T-helper 17 cell (primary cell): ENCODE results near the gene USP30. TPM values are rescaled to one million over a fixed set of nuclear protein-coding genes. Genes with fewer than 3 reads are reported as not detected.
"Not testable (repeated sequence)": the region's sequence is repeated elsewhere in the genome, so short reads cannot be mapped to it uniquely, and the experiment has no call there.

Experiments
- ATAC-seq: fragments of 150-1000 bp; cut with Tn5 transposase; 2 replicates; pipeline ENCODE4 v1.10.0; 2021; ENCODE audit warnings: mild to moderate bottlenecking, moderate library complexity
- DNase-seq, 3 donors: peaks; one replicate each; pipeline versions ENCODE4 v3.0.0 to v3.0.0-alpha.2; 2020 to 2021
- H3K9me3 ChIP-seq: one replicate; pipeline ENCODE4 v1.7.0; 2013; ENCODE audit warnings: low read length, mild to moderate bottlenecking; ENCODE audit not compliant: control insufficient read depth, poor library complexity, severe bottlenecking
- H3K27ac Mint-ChIP-seq: one replicate; pipeline ENCODE4 v1.8.0; 2022; ENCODE audit warnings: mild to moderate bottlenecking, moderate library complexity, mixed read lengths
- H3K27me3 Mint-ChIP-seq: one replicate; pipeline ENCODE4 v1.8.0; 2022; ENCODE audit warnings: mixed read lengths
- H3K36me3 Mint-ChIP-seq: one replicate; pipeline ENCODE4 v1.8.0; 2022; ENCODE audit warnings: low read depth, mixed read lengths
- H3K4me1 Mint-ChIP-seq: one replicate; pipeline ENCODE4 v1.8.0; 2022; ENCODE audit warnings: mild to moderate bottlenecking, mixed read lengths
- H3K4me3 Mint-ChIP-seq: one replicate; pipeline ENCODE4 v1.8.0; 2022; ENCODE audit warnings: mild to moderate bottlenecking, moderate library complexity, mixed read lengths
- total RNA-seq, 4 donors: library from RNA in 2 of 4; stranded (reverse) in 2 of 4; gene quantifications; one replicate each; pipeline ENCODE4 v1.2.3 and lab custom pipeline; 2022 to 2026

The USP30 gene
- total RNA-seq, 2 donors from 2014 or later = 15.9 to 20.2 TPM

DNA sequence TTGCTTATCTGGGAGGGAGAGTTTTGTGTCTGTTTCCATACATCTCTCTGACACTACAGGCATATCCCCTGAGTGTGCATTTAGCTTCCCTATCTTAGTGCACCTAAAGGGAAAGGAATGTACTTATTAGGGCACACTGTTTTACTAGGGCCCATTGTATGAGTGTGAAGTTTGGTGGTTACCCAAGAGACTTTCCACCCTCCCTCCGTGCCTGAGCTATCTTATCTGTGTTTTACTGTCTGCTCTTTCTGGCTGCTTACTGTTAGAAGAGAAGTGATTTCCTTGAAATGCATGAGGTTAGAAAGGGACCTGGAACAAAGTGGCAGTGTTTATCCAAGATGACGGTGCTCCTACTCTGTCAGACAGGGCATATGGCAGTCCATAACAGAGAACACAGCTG is 23.0 kb upstream of the USP30 start:
- no peak for ATAC-seq
- Mint-ChIP-seq H3K4me1 (no peaks in the 10 kb centered on the region), H3K27ac (no peak overlapping the region), H3K36me3 (no peaks in the 10 kb centered on the region), H3K27me3 (peaks cover 10% of the 10 kb centered on the region), H3K4me3 (no peak overlapping the region)
- H3K9me3 ChIP-seq = no peaks in the 10 kb centered on the region
- no peak for DNase-seq

DNA sequence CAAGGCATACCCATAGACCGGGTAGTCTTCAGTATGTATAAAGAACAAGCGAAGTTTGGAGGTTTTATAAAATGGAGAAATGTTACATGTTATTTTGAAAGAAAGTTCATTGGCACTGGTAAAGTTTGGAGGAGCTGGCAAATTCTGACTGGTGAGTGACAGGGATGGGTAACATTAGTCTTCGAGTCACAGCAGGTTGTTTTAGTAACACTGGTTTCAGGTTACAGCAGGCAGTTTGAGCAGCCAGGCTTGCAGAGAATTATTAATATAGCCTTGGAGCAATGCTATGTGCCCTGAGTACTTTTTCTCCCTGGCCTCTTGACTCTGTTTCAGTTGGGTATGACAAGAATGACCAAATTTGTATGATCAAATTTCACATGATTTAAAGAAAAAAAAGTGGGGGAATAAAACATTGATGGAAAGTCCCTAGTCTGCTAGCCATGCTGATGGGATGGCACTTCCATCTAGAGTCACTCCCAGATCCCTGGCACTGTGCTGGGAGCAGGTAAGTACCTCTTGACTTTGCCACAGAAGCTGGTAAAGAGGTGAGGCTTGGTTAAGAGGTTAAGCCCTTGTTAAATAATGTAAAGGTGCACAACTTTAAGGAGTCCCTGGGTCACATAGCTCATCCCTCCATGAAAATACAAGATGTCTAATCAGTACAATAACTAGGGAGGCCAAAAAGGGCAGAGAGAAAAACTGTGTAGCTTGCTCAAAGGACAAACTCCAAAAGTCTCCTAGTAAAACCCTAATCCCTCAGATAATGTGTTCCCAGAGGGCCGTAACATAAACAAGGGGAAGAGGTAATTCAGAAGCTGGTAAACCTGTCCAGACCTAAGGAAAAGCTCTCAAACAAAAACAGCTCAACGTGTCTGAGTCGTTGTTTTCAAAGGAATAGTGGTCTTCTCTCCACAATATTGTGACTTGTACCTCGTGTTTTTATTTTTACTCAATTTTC is 18.9 kb upstream of the USP30 start:
- ATAC-seq = no peak
- peaks cover 10% of the 10 kb centered on the region for H3K27me3 Mint-ChIP-seq
- H3K4me3 Mint-ChIP-seq = no peak overlapping the region
- H3K27ac Mint-ChIP-seq = no peak overlapping the region
- H3K4me1 Mint-ChIP-seq = no peaks in the 10 kb centered on the region
- no peaks in the 10 kb centered on the region for H3K9me3 ChIP-seq
- DNase-seq = no peak
- peaks cover 2% of the 10 kb centered on the region for H3K36me3 Mint-ChIP-seq

DNA sequence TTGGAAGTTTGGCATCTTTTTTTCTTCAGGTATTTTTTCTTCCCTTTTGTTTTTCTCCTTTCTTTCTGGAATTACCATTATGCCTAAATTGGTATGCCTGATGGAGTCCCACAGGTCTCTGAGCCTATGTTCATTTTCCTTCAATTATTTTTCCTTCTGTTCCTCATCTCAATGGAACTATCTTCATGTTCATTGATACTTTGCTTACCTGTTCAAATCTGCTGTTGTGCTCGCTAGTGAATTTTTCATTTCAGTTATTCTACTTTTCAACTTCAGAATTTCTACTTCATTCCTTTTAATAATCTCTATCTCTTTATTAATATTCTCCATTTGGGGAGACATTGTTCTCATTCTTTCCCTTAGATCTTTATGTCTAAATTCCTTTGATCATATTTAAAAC is 15.4 kb upstream of the USP30 start:
- no peak overlapping the region for H3K4me3 Mint-ChIP-seq
- H3K4me1 Mint-ChIP-seq = no peaks in the 10 kb centered on the region
- no peaks in the 10 kb centered on the region for H3K27me3 Mint-ChIP-seq
- no peaks in the 10 kb centered on the region for H3K9me3 ChIP-seq
- DNase-seq = no peak
- no peak overlapping the region for H3K27ac Mint-ChIP-seq
- H3K36me3 Mint-ChIP-seq = peaks cover 2% of the 10 kb centered on the region
- ATAC-seq = no peak

DNA sequence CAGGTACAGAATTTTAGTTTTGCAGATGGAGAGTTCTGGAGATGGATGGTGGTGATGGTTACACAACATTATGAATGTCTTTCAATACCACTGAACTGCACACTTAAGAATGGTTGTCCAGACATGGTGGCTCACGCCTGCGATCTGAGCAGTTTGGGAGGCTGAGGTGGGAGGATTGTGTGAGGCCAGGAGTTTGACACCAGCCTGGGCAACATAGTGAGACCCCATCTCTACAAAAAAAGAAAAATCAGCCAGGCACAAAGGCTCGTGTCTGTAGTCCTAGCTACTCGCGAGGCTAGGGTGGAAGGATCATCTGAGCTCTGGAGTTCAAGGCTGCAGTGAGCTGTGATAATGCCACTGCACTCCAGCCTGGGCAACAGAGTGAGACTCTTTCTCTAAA is 8.1 kb upstream of the USP30 start:
- Mint-ChIP-seq H3K36me3 (peaks cover 3% of the 10 kb centered on the region), H3K27me3 (peaks cover 22% of the 10 kb centered on the region), H3K4me3 (no peak overlapping the region), H3K4me1 (no peaks in the 10 kb centered on the region), H3K27ac (no peak overlapping the region)
- ATAC-seq (no peak), DNase-seq (no peak)
- no peaks in the 10 kb centered on the region for H3K9me3 ChIP-seq

DNA sequence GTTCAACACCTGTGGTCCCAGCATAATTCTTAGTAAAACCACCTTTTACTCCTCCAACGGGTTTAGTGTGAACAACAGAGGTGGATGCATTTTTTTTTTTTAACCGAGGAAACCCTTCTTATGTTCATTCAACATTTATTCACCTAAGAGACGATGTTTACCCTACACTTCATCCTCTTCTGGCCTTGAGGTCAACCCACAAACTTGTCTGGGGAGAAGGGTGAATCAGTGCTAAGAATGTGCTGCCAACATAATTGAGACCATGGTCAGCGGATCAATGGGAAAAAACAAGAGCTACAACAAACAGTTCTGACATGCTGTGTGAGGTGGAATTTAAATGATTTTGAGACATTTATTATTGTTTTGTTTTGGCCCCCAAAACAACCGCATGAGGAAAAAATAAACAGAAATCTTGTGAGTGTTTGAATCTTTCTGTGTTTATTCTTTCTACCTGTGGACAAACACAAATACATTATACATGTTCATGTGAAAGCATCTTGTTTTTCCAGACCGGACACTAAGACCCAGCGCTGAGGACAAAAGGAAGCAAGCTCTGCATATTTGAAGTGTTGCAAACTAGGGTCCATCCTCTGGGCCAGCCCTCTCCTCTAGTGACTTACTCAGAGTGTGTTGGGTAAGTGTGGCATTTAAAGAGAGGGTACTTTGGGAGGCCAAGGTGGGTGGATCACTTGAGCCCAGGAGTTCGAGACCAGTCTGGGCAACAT is 5.1 kb upstream of the USP30 start:
- no peak for DNase-seq
- no peaks in the 10 kb centered on the region for H3K9me3 ChIP-seq
- no peak for ATAC-seq
- Mint-ChIP-seq H3K36me3 (peaks cover 3% of the 10 kb centered on the region), H3K4me3 (no peak overlapping the region), H3K4me1 (peaks cover 1% of the 10 kb centered on the region), H3K27ac (no peak overlapping the region), H3K27me3 (peaks cover 21% of the 10 kb centered on the region)

DNA sequence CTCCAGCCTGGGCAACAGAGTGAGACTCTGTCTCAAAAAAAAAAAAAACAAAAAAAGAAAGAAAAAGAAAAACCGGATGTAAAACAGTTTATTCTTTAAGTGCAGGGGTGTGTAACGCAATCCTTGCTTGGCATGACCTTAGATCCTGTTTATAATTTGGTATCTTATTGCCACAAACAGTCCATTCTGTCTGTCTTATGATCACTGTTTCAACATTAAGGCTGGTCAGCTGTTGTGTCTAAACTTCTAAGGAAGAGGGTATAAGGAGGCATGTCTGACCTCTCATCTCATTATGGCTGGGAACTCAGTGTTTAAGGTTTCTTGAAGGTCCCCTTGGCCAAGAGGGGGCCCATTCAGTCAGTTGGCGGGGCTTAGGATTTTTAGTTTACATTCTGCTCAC is 3.7 kb upstream of the USP30 start:
- not testable (repeated sequence) for DNase-seq, H3K9me3 ChIP-seq, ATAC-seq, H3K27ac Mint-ChIP-seq, H3K27me3 Mint-ChIP-seq, H3K4me3 Mint-ChIP-seq, H3K36me3 Mint-ChIP-seq
- H3K4me1 Mint-ChIP-seq = peaks cover 11% of the 10 kb centered on the region

DNA sequence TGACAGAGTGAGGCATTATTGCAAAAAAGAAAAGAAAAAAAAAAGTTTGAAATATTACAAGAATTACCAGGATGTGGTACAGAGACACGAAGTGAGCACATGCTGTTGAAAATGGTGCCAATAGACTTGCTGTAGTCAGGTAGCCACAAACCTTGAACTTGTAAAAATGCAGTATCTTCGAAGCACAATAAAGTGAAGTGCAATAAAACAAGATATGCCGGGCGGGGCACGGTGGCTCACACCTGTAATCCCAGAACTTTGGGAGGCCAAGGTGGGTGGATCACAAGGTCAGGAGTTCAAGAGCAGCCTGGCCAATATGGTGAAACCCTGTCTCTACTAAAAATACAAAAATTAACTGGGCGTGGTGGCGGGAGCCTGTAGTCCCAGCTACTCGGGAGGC is 2.6 kb upstream of the USP30 start:
- H3K36me3 Mint-ChIP-seq, DNase-seq, ATAC-seq, H3K27ac Mint-ChIP-seq, H3K27me3 Mint-ChIP-seq, H3K9me3 ChIP-seq: not testable (repeated sequence)
- H3K4me1 Mint-ChIP-seq = peaks cover 17% of the 10 kb centered on the region
- peak overlapping the region; percentile 39 for H3K4me3 Mint-ChIP-seq

DNA sequence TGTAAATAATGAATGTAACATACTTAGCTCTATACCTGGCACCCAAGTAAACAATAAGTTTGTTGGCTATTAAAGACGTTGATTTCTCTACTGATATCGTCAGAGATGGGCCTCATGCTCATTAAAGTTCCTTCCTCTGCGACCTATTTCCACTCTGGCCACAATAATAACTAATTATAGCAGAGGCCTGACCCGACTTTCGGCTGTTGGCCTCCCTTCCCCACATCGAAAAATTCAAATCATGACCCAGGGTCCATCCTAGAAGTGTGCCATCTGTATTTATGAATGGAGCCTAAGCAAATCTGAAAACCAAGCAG is 321 bp upstream of the USP30 start:
- no peak for DNase-seq
- no peaks in the 10 kb centered on the region for H3K27me3 Mint-ChIP-seq
- H3K36me3 Mint-ChIP-seq = peaks cover 5% of the 10 kb centered on the region
- no peak for ATAC-seq
- H3K4me3 Mint-ChIP-seq = peak overlapping the region; percentile 99
- H3K27ac Mint-ChIP-seq = peak overlapping the region; percentile 99
- H3K9me3 ChIP-seq = no peaks in the 10 kb centered on the region
- peaks cover 22% of the 10 kb centered on the region for H3K4me1 Mint-ChIP-seq

DNA sequence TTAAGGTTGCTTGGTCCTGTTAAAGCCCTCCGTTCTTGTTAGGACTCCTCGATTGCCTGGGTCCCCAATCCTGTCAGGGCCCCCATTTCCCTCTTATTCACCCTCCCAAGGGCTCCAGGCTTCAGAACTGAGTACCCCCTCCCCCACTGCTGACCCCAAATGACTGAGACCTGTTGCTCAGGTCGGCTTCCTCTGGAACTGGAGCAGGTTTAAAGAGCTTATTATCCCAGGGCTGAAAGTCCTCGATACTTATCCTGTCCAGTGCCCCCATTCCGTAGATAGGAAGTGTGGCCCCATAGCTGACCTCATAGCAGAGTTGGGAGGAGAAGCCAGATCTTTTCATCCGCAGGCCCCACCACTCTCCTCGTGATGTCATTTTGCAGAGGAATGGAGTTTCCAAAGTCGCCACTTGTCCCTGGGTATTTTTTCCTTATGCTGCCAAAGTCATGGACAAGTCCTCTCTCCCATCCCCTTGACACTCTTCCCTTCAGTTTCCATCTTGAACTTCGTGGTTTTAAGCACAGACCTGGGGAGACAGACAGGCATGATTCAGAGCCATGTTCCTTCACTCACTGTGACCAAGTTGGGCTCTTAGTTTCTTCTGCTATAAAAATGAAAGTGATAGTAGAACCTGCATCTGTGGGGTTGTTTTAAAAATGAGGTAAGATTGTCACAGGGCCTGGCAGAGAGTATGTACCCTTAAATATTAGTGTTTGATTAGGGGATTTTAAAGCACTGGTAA is 1.2 kb downstream of the USP30 start:
- H3K36me3 Mint-ChIP-seq = peaks cover 5% of the 10 kb centered on the region
- peak; percentile 66 for ATAC-seq
- H3K27ac Mint-ChIP-seq = peak overlapping the region; percentile 99
- no peaks in the 10 kb centered on the region for H3K27me3 Mint-ChIP-seq
- no peaks in the 10 kb centered on the region for H3K9me3 ChIP-seq
- peaks cover 24% of the 10 kb centered on the region for H3K4me1 Mint-ChIP-seq
- H3K4me3 Mint-ChIP-seq = peak overlapping the region; percentile 99
- DNase-seq = no peak

DNA sequence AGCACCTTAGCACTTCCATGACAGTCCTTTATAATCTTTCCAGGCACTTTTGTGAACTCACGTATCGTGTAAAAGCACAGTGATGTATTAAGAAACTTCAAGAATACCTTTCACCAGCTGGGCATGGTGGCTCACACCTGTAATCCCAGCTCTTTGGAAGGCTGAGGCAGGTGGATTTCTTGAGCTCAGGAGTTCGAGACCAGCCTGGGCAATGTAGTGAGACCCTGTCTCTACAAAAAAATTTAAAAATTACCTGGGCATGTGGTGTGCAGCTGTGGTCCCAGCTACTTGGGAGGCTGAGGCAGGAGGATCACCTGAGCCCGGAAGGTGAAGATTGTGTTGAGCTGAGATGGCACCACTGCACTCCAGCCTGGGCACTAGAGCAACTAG is 1.7 kb downstream of the USP30 start:
- H3K4me1 Mint-ChIP-seq = peaks cover 24% of the 10 kb centered on the region
- peak overlapping the region; percentile 99 for H3K4me3 Mint-ChIP-seq
- not testable (repeated sequence) for H3K9me3 ChIP-seq, H3K27me3 Mint-ChIP-seq, DNase-seq, H3K36me3 Mint-ChIP-seq
- peak; percentile 20 for ATAC-seq
- peak overlapping the region; percentile 99 for H3K27ac Mint-ChIP-seq

DNA sequence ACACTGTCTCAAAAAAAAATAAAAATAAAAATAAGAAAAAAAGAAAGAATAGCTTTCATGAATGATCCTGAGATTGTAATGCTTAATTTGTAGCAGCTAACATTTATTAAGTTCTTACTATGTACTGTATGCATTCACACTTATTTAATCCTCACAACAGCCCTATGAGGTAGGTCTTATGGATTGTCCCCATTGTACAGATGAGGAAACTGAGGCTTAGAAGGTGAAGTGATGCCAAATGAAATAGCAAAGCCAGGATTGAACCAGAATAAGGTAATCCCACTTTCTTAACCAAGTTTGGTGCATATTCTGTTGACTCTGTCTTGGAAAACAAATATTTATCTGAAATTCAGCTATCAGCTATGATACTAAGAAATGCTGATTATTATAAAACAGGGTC is 2.1 kb downstream of the USP30 start:
- peak overlapping the region; percentile 99 for H3K27ac Mint-ChIP-seq
- no peak for ATAC-seq

DNA sequence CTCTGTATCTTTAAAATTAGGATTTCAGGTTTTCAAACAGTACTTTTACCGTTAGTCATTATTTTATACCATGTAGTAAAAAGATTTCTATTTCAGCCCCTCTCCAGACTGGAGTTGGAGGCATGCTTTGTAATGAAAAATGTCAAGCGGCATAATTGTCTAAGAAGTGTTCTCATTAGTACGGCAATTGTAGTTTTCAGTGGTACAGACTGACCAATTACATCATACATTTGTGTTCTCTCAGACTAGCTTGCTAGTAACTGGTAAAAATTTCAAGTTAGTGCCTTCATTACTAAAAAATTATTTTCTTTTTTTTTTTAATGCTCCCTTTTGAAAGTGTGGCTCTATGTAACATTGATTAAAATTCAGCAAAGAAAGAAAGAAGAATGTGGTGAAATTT is 4.5 kb downstream of the USP30 start:
- Mint-ChIP-seq H3K4me3 (no peak overlapping the region), H3K4me1 (peaks cover 26% of the 10 kb centered on the region), H3K36me3 (peaks cover 5% of the 10 kb centered on the region), H3K27ac (peak overlapping the region; percentile 9), H3K27me3 (no peaks in the 10 kb centered on the region)
- DNase-seq (no peak), ATAC-seq (no peak)
- no peaks in the 10 kb centered on the region for H3K9me3 ChIP-seq

More for the DNA sequence above, 2.1 kb downstream of the USP30 start:
- no peak overlapping the region for H3K4me3 Mint-ChIP-seq
- H3K9me3 ChIP-seq = no peaks in the 10 kb centered on the region
- peaks cover 5% of the 10 kb centered on the region for H3K36me3 Mint-ChIP-seq
- no peaks in the 10 kb centered on the region for H3K27me3 Mint-ChIP-seq
- peaks cover 24% of the 10 kb centered on the region for H3K4me1 Mint-ChIP-seq
- DNase-seq = no peak

DNA sequence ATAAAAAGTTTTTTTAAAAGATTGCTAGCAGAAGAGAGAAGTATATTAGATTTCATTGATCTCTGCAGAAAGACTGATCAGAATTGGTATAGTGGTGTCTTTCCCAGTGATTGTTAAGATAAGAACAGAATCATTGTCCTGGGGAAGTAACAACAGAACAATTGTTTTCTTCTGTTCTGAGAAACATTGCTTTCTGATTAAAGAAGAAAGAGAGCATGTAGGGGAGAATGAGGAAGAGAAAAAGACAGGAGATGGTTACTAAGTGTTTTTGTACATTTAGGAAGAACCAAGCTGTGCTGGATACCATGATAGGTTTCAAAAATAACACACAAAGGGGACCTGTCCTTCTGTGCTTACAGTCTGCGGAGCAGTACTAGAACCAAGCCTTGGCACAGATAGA is 5.0 kb downstream of the USP30 start:
- H3K27me3 Mint-ChIP-seq = no peaks in the 10 kb centered on the region
- peak overlapping the region; percentile 9 for H3K27ac Mint-ChIP-seq
- ATAC-seq = no peak
- H3K9me3 ChIP-seq = no peaks in the 10 kb centered on the region
- H3K36me3 Mint-ChIP-seq = peaks cover 5% of the 10 kb centered on the region
- DNase-seq = no peak
- H3K4me3 Mint-ChIP-seq = no peak overlapping the region
- peaks cover 27% of the 10 kb centered on the region for H3K4me1 Mint-ChIP-seq
